Stimulated activated CD4-positive, alpha-beta T cell treated with anti-CD3 and anti-CD28 coated beads, TNF-alpha, amount 100 ng/mL, for 4 hours (primary cell): ENCODE data around the gene SLC12A9.
"Not testable (repeated sequence)": the region's sequence is repeated elsewhere in the genome, so short reads cannot be mapped to it uniquely, and the experiment has no call there.

ENCODE experiments used
- DNase-seq, 3 experiments: peaks; one replicate each; pipeline ENCODE4 v3.0.0-alpha.2; 2020; ENCODE audit warnings: low read depth in 3 of 3

SLC12A9 gene

DNA sequence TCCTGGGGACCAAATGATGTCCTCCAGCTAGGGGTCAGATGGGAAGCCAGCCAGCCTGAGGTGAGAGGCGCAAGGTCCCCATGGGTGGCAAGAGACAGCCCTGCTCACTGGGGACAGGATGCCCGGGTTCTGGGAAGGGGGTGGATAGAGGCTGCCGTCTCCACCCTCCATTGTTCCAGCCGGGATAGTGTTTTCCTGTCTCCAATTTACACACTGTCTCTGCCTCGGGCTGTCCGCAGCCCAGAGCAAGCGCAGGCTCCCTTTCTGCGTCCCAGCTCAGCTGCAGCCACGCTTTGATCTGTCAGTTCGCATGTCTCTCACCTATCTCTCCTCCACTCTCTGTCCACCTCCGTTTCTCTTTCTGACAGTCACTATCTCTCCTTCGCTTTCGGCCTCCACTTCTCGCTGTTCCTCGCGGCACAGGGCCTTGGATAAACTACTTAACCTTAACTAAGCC is 27.3 kb upstream of the SLC12A9 start:
- no peak for DNase-seq

DNA sequence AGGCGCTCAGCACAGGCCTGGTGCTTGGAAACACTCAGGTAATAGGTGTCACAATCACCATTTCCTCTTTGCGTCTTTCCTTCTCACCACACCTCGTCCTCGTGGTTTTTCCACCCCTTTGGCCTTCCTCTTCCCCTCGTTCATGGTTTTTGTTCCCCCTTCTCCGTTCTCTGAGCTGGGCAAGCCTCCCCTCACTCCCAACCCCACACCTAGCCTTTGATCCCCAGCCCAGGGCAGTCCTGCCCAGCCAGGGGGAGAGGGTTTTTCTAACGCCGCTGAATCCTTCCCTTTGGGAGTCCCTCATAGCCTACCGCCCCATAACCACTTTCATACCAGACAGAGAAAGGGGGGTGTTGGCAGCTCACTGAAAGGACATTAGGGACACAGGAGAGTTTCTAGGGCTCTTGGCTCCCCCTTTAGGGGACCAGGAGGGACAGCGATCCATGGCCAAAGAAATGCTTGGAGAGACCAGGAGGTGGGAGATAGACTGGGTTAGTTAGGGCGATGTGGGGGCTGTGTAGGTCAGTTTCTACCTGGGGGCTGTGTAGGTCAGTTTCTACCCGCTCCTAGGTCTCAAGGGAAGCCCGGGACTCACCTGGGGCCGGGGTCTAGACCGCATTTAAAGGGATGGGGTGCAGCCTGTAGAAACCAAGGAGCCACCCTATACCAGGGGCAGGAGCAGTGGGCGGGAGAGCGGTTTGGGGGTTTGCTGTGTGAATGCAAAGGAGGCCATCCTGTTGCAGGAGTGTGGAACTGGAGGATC is 26.6 kb upstream of the SLC12A9 start:
- DNase-seq: no peak

DNA sequence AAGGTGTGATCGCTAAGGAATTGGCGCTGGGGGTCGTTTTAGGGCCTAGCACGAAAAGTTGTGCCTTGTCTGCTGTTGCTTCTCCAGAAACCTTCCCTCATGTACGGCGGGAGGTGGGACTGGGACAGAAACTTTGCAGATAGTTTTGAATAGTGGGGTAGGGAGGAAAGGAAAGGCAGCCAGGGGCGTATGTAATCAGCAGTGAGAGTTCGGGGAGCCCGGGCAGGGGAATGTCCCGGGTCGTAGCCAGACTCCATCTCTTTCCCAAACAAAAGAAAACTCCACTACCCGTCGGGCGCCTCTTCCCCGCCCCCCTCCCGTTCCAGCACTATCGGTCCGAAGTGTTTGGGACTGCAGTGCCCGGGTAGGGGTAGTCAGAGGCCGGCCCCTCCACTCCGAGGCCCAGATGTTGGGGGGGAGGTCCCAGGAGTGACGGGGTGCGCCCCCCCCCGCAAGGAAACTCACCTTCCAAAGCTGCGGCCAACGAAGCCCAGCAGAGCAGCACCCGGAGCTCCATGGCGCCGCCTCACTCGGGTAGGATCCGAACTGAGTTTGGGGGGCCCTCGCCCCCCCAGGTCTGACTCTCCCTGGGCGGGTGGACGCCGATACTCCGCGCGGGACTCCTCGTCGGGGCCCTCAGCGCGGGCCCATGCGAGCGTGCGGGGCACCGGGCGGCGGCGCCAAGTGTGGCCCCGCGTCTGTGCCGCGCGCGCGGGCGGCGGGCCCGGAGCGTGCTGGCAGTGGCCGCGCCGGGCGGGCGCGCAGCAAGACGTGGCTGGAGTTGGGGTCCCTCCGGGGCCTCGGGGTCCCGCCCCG is 25.8 kb upstream of the SLC12A9 start:
- no peak for DNase-seq

DNA sequence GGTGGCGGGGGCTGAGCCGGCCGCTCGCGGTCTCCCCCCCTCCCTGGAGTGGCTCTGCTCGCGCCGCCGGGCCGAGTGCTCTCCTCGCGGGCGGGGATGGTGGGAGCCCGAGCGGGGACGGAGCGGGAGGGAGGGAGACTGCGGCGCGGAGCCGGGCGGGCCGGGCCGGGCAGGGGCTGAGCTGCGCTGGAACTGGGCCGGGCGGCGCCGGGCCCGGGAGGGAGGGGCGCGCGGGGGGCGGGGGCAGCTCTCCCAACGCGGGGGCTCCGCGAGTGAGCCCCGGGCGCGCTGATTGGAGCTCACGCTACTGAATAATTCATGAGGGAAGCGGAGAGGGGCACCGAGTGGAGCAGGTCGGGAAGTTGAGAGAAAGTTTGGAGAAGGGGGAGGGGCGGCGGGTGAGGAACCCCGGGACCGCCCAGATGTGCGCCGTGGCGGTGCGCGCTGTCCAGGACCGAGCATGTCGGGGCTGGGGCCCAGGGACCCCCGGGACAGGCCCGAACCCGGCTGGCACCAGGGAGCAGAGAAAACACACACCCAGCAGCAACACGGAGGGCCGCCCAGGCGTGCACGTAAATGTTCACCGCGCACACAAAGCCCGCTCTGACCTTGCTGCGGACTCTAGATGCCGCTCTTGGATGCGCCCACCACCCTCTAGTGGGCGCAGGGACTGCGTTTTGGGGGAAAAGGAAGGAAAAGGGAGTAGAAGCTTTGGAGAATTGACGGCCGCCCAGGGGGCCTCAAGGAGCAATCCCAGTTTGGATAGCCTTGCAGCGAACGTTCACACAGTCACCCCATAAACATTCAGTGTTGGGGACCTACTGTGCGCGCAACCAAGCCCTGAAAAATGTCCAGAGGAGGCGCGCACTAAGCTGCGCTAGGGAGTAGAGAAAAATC is 24.9 kb upstream of the SLC12A9 start, which contains the start of gene EPHB4:
Gene EPHB4, minus strand, starts transcription at position 194 of the 897 bp plus-strand sequence. CDS start 493 bp downstream, outside the sequence.
- DNase-seq: no peak

DNA sequence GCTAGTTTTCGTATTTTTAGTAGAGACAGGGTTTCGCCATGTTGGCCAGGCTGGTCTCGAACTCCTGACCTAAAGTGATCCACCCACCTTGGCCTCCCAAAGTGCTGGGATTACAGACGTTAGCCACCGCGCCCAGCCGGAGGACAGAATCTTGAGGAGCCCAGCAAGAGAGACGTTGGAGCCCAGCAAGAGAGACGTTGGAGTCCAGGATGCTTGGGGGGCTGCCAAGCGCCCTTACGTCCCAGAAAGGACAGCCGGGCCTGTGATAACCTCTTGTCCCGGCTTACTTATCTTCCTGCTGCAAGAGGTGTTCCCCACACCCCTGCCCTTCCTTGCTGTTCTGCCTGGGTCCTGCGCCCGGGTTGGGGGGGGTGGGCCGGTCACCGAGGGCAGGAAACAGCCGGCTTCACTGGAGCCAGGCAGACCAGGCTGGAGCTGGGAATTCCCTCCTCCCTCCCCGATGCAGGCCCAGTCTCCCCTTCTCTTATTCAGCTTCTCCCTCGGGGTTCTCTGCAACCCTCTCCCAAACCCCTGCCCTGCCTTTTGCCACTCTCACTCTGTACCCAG is 23.3 kb upstream of the SLC12A9 start:
- no peak for DNase-seq

DNA sequence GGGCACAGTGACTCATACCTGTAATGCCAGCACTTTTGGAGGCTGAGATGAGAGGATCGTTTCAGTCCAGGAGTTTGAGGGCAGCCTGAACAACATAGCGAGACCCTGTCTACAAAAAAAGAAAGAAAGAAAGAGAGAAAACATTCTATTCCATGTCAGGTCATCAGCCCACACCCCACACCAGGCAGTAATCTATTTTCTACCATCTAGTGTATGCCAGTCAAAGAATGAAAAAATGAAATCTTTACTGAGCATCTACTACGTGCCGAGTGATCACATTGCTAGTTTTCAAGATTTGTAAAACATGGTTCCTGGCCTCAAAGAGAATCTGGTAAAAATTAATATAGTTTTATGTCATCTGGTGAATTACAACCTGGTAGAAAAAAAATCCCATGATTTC is 22.1 kb upstream of the SLC12A9 start:
- DNase-seq: no peak

DNA sequence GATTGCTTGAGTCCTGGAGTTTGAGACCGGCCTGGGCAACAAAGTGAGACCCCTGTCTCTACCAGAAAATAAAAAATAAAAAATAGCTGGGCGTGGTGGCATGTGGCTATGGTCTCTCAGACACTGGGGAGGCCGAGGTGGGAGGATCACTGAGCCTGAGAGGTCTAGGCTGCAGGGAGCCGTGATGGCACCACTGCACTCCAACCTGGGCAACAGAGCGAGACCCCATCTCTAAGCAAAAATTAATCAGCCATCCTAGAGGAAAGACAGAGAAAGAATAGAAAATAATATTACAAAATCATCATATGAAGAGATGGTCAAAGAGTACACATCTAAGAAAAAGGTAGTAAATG is 20.3 kb upstream of the SLC12A9 start:
- no peak for DNase-seq

DNA sequence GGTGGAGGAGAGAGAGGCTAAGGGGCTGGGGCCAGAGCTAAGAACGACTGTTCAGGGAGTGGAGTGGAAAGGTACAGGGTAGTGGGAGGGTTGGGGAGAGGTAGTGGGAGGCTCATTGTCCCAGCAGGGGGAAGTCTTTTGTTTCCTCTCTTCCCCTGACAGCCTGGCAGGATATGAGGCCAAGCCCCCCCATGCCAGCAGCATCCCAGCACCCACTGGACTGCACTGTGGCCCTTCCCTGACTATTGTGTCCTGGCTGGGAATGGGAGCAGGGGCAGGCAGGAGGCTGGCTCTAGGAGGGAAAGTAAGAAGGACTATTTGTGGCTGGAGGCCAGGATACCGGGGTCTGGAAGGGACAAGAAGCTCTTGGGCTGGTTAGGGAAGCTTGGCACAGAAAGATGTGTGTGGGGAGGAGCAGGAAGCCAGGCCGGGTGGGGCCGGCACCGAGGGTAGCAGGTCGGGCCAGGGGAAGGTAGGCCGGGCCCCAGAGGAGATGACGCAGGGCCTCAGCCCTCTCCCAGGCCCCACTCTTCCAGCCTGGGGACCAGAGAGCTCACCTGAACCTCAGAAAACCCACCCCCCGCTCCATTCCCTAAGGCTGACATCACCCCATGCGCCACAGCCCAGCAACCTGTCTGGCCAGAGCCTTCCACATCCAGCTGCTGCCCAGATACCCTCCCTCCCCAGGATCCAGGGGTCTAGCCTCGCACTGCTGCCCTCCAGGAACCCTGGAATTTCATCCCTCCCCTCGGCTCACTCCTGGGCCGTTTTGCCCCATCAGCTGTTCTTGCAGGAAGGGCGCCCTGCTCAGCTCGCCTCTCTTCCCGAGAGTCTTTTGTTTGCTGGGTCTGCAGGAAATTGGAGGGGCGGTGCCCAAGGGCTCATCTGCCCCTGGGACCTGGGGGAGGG is 16.4 kb upstream of the SLC12A9 start:
- no peak for DNase-seq

DNA sequence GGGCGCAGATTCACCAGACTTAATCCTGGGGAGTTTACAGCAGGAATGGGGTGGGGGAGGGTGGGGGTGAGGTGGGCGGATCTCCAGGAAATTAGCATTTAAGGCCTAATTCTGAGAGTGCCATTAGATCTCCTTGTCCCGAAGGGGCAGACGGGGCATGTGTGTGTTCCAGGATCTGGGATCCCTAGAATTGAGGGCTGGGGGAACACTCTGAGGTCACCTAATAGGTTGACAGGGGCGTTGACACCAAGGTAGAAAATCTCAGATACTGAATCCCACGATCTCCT is 15.8 kb upstream of the SLC12A9 start:
- no peak for DNase-seq

DNA sequence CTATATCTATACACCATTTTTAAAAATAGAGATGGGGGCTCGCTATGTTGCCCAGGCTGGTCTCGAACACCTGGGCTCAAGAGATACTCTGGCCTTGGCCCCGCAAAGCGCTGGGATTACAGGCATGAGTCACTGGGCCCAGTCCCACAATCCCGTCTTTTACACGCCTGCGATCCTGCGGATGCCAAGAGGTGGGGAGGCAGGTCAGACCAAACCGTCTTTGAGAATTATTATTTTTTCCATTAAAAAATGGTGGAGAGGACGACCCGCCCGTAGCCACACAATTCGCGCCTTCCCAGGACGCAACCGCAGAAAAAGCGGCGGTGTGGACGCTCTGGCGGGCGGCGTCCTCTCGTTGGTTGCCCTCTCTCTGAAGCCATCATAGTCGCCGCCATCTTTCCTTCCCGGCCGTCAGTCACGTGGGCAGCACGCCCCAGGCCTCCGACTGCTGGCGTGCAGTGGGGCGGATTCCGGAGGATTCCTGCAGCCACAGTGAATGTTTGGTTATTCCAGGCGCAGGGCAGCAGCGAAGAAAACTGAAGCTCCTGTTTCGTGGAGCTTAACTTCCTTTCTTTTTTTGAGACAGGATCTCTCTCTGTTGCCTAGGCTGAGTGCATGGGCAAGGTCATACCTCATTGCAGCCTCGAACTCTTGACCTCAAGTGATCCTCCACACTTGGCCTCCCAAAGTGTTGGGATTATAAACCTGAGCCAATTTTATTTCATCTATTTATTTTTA is 15.2 kb upstream of the SLC12A9 start:
- peak; percentile 61 to 71 (median 64) for DNase-seq

DNA sequence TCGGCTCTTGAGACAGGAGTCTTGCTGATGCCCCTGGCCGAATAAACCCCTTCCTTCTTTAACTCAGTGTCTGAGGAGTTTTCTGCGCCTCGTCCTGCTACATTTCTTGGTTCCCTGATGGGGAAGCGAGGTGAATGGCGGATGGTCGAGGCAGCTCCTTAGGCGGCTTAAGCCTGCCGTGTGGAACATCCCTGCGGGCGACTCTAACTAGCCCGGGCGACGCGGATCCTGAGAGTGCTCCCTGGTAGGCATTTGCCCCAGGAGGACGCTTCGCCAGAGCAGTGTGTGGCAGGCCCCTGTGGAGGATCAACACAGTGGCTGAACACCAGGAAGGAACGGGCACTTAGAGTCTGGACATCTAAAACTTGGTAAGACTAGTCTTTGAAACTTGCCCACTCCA is 13.2 kb upstream of the SLC12A9 start:
- no peak for DNase-seq

DNA sequence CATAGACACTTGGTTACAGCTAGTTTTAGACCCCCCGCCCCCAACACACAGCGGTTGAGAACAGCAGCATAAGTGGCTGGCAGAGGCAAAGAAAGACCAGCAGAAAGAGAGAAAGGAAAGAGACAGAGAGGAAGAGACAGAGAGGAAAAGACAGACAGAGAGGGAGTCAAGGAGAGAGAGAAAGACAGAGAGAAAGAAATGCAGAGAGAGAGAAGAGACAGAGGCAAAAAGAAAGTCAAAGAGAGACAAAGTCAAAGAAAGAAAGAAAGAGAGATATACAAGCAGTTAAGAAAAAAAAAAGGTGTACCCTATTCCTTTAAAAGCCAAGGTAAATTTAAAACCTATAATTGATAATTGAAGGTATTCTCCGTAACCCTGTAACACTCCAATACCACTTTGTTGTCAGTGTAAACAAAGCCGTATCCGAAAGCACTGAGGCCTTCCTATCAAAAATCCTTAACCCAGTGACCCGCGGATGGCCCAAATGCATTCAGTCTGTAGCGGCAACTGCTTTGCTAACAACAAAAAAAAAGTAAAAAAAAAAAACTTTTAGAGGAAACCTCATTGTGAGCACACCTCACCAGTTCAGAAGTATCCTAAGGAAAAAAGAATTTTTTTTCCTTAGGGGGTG is 11.9 kb upstream of the SLC12A9 start:
- DNase-seq: no peak

DNA sequence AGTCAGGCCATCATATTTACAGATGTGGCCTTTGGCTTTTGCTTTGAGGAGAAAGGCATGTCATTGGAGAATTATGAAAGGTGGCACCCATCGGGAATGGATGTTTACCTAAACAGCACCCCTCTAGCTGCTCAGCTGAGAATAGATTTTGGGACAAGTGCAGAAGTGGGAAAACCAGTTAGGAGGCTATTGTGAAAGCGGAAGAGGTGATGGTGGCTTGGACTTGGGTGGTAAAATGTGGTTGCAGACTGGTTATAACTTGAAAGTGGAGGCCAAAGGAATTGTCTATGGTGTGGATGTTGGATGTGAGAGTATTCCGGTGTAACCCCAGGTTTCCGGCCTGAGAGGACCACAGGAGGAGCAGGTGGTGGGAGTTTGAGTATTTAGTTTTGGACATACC is 5.2 kb upstream of the SLC12A9 start:
- DNase-seq: no peak

DNA sequence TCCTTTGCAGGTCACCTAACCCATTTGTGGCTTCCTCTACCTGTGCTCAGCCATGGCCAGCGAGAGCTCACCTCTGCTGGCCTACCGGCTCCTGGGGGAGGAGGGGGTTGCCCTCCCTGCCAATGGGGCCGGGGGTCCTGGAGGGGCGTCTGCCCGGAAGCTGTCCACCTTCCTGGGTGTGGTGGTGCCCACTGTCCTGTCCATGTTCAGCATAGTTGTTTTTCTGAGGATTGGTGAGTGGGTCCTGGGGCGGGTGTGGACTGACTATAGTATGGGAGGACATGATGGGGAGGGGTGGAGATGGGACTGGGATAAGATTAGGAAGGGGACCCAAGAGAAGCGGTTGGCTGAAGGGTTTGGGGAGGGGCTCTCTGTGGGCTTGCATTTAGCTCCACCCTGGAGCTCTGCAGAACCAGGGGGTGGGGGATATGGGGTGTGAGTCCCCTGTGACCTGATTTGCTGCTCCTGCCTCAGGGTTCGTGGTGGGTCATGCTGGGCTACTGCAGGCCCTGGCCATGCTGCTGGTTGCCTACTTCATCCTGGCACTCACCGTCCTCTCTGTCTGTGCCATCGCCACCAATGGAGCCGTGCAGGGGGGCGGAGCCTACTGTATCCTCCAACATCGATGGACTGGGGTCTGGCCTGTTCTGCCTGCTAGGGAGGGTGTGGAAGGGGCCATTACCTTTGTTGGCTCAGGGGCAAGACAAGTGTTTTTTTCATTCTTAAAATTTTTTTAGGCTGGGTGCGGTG is 1.8 kb downstream of the SLC12A9 start:
- DNase-seq: no peak

DNA sequence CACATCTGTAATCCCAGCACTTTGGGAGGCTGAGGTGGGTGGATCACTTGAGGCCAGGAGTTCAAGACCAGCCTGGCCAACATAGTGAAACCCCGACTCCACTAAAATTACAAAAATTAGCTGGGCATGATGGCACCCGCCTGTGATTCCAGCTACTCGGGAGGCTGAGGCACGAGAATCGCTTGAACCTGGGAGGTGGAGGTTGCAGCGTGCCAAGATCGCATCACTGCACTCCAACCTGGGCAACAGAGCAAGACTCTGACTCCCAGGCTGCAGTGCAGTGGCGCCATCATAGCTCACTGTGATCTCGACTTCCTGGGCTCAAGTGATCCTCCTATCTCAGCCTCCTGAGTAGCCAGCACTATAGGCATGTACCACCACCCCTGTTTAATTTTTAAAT is 2.4 kb downstream of the SLC12A9 start:
- not testable (repeated sequence) for DNase-seq

DNA sequence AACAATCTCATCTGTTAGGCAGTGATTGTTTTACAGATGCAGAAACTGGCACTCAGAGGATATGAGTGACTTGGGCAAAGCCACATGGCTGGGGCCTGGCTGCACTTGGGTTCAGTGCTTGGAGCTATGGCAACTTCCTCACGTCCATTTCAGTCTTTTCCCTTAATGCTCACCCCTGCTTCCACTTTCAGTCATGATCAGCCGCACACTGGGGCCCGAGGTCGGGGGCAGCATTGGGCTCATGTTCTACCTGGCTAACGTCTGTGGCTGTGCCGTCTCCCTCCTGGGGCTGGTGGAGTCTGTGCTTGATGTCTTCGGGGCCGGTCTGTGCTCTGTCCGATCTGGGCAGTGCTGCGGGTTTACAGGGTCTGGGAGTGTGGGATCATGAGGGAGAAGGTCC is 3.0 kb downstream of the SLC12A9 start:
- no peak for DNase-seq

DNA sequence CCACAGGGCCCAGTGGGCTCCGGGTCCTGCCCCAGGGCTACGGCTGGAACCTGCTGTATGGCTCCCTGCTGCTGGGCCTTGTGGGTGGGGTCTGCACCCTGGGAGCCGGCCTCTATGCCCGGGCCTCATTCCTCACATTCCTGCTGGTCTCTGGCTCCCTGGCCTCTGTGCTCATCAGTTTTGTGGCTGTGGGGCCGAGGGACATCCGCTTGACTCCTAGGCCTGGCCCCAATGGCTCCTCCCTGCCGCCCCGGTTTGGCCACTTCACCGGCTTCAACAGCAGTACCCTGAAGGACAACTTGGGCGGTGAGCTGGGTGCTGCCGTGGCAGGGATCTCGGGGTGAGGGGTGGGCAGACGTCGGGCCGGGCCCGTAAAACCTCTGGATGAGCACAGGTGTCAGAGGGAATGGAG is 4.4 kb downstream of the SLC12A9 start:
- no peak for DNase-seq

DNA sequence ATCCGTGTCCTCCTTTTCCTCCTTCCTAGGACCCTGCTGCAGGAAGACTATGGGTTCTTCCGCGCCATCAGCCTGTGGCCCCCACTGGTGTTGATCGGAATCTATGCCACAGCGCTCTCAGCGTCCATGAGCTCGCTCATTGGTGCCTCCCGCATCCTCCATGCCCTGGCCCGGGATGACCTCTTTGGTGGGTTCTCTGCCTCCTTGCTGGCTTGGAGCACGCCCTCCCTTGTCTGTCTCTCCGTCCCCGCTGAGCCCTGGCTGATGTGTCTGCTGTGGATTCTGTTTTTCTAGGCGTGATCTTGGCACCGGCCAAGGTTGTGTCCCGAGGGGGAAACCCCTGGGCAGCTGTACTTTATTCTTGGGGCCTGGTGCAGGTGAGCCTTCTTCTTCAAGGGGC is 7.3 kb downstream of the SLC12A9 start:
- DNase-seq: no peak
